K562 (cell line): ENCODE results near the gene DCAF10. TPM values are rescaled to one million over a fixed set of nuclear protein-coding genes. Genes with fewer than 3 reads are reported as not detected.
A peak's percentile ranks its signal among the peaks of the same experiment; 100 is the strongest.

ENCODE experiments used
- EP400 ChIP-seq: fragments of 450-650 bp; IDR thresholded peaks from 2 replicates; pipeline ENCODE4 v1.6.1; 2017; ENCODE audit warnings: antibody characterized with exemption, mild to moderate bottlenecking, moderate library complexity
- FOXJ2 ChIP-seq: fragments of 200-800 bp; sonication (Bioruptor generic); IDR thresholded peaks from 2 replicates; pipeline ENCODE4 v1.6.1; 2016; ENCODE audit warnings: missing genetic modification characterization, missing compliant biosample characterization
- SRSF7 ChIP-seq: fragments of 200-400 bp; formaldehyde crosslinking; optimal IDR thresholded peaks from 2 replicates; pipeline ENCODE3; 2017; ENCODE audit warnings: mild to moderate bottlenecking, low read depth, low read length
- polyA plus RNA-seq, 8 experiments: library from polyadenylated mRNA; depleted of rRNA in 4 of 8; stranded (reverse) in 5 of 8; unstranded in 3 of 8; fragments of >200 nt; fragmentation: Nextera tagmentation in 2 of 8; fragmentation: Illumina TruSeq in 1 of 8; extraction: Ambion mirVana in 2 of 8; extraction: Trizol in 1 of 8; gene quantifications; 2 replicates each; pipeline versions ENCODE4 v1.2.1 to v1.2.3, GENCODE V29; 2011 to 2014; ENCODE audit warnings: inconsistent platforms in 1 of 8, missing spikeins in 1 of 8
- total RNA-seq, 7 experiments: library from RNA; depleted of rRNA in 6 of 7; stranded (reverse); fragments of >200 nt in 6 of 7; fragmentation: Illumina TruSeq in 2 of 7; extraction: Trizol in 2 of 7; gene quantifications; 2 replicates each; pipeline versions ENCODE4 v1.2.1 to v1.2.3, GENCODE V29; 2011 to 2021; ENCODE audit warnings: low replicate concordance in 1 of 7
- TF ChIP-seq, protein P1 (sequence below): sonication (generic); formaldehyde crosslinking; IDR thresholded peaks from 2 replicates; pipeline ENCODE4 v1.8.0; 2023; ENCODE audit warnings: missing genetic modification reagents, mild to moderate bottlenecking, borderline replicate concordance
- TF ChIP-seq, protein P2 (sequence below): fragments of 150-350 bp; conservative IDR thresholded peaks from 2 replicates; pipeline ENCODE4 v1.6.1; 2014; ENCODE audit warnings: low read length
- TF ChIP-seq, protein P3 (sequence below), 2 experiments: fragments of 450-650 bp in 1 of 2; sonication (generic) in 1 of 2; formaldehyde crosslinking in 1 of 2; IDR thresholded peaks; 2 replicates each; pipeline versions ENCODE4 v1.7.1 to v1.9.0; 2016 to 2022; ENCODE audit warnings: inconsistent platforms in 1 of 2, mild to moderate bottlenecking in 1 of 2, missing genetic modification reagents in 1 of 2

DCAF10 gene
- total and polyA plus RNA-seq, 9 of the 15 experiments (the other 6 are each of a cell fraction or from before 2014, with no cell fraction given): 6.8 to 40.1 (median 16.9) TPM

DNA sequence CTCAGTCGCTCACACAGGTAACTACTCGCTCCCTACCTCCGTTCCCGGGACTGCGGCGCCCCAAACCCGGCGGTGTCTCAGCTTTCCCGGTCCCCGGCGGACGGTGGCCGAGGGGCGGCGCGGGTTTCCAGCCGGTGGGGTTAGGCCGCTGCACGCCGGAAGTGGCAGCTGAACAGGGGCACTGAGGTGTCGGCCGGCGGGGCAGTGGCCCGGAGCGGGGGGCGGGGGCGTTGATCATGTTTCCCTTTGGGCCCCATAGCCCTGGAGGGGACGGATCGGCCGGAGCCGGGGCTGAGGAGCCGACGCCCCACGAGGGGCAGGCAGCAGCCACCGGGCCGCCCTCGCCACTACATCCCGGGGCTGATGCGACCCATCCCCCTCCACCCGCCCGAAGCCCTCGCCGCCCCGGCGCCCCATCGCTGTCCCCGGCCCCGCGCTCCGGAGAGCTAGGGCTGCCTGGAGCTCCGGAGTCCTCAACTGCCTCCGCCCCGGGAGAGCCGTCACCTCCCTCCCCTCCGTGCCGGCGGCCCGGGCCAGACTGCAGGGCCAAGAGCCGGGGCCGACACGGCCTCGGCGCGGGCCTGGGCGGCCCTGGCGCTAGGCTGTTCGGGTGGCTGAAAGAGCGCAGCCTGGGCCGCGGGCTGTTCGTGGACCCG lies at the start of gene DCAF10 (continued):
- TF ChIP-seq, protein P1, sequence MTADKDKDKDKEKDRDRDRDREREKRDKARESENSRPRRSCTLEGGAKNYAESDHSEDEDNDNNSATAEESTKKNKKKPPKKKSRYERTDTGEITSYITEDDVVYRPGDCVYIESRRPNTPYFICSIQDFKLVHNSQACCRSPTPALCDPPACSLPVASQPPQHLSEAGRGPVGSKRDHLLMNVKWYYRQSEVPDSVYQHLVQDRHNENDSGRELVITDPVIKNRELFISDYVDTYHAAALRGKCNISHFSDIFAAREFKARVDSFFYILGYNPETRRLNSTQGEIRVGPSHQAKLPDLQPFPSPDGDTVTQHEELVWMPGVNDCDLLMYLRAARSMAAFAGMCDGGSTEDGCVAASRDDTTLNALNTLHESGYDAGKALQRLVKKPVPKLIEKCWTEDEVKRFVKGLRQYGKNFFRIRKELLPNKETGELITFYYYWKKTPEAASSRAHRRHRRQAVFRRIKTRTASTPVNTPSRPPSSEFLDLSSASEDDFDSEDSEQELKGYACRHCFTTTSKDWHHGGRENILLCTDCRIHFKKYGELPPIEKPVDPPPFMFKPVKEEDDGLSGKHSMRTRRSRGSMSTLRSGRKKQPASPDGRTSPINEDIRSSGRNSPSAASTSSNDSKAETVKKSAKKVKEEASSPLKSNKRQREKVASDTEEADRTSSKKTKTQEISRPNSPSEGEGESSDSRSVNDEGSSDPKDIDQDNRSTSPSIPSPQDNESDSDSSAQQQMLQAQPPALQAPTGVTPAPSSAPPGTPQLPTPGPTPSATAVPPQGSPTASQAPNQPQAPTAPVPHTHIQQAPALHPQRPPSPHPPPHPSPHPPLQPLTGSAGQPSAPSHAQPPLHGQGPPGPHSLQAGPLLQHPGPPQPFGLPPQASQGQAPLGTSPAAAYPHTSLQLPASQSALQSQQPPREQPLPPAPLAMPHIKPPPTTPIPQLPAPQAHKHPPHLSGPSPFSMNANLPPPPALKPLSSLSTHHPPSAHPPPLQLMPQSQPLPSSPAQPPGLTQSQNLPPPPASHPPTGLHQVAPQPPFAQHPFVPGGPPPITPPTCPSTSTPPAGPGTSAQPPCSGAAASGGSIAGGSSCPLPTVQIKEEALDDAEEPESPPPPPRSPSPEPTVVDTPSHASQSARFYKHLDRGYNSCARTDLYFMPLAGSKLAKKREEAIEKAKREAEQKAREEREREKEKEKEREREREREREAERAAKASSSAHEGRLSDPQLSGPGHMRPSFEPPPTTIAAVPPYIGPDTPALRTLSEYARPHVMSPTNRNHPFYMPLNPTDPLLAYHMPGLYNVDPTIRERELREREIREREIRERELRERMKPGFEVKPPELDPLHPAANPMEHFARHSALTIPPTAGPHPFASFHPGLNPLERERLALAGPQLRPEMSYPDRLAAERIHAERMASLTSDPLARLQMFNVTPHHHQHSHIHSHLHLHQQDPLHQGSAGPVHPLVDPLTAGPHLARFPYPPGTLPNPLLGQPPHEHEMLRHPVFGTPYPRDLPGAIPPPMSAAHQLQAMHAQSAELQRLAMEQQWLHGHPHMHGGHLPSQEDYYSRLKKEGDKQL (CRISPR knock-in tag): peak; percentile 83; the same call in 1 of the 2 replicates
- TF ChIP-seq, protein P2, sequence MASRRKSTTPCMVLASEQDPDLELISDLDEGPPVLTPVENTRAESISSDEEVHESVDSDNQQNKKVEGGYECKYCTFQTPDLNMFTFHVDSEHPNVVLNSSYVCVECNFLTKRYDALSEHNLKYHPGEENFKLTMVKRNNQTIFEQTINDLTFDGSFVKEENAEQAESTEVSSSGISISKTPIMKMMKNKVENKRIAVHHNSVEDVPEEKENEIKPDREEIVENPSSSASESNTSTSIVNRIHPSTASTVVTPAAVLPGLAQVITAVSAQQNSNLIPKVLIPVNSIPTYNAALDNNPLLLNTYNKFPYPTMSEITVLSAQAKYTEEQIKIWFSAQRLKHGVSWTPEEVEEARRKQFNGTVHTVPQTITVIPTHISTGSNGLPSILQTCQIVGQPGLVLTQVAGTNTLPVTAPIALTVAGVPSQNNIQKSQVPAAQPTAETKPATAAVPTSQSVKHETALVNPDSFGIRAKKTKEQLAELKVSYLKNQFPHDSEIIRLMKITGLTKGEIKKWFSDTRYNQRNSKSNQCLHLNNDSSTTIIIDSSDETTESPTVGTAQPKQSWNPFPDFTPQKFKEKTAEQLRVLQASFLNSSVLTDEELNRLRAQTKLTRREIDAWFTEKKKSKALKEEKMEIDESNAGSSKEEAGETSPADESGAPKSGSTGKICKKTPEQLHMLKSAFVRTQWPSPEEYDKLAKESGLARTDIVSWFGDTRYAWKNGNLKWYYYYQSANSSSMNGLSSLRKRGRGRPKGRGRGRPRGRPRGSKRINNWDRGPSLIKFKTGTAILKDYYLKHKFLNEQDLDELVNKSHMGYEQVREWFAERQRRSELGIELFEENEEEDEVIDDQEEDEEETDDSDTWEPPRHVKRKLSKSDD: no peak
- TF ChIP-seq EP400 (peak; percentile 94), FOXJ2 (tag) (no peak), SRSF7 (no peak)
- TF ChIP-seq, protein P3, sequence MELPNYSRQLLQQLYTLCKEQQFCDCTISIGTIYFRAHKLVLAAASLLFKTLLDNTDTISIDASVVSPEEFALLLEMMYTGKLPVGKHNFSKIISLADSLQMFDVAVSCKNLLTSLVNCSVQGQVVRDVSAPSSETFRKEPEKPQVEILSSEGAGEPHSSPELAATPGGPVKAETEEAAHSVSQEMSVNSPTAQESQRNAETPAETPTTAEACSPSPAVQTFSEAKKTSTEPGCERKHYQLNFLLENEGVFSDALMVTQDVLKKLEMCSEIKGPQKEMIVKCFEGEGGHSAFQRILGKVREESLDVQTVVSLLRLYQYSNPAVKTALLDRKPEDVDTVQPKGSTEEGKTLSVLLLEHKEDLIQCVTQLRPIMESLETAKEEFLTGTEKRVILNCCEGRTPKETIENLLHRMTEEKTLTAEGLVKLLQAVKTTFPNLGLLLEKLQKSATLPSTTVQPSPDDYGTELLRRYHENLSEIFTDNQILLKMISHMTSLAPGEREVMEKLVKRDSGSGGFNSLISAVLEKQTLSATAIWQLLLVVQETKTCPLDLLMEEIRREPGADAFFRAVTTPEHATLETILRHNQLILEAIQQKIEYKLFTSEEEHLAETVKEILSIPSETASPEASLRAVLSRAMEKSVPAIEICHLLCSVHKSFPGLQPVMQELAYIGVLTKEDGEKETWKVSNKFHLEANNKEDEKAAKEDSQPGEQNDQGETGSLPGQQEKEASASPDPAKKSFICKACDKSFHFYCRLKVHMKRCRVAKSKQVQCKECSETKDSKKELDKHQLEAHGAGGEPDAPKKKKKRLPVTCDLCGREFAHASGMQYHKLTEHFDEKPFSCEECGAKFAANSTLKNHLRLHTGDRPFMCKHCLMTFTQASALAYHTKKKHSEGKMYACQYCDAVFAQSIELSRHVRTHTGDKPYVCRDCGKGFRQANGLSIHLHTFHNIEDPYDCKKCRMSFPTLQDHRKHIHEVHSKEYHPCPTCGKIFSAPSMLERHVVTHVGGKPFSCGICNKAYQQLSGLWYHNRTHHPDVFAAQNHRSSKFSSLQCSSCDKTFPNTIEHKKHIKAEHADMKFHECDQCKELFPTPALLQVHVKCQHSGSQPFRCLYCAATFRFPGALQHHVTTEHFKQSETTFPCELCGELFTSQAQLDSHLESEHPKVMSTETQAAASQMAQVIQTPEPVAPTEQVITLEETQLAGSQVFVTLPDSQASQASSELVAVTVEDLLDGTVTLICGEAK (IDR thresholded peaks at IDR 0.05): peak; percentile 99
- TF ChIP-seq, protein P3 (CRISPR knock-in tag; IDR thresholded peaks at IDR 0.05): no peak
